K562 (cell line): ENCODE measurements around the gene VPS35.

Source experiments
- ATF6 ChIP-seq: sonication (generic); formaldehyde crosslinking; IDR thresholded peaks from 2 replicates; pipeline ENCODE4 v1.4.0; 2020; ENCODE audit warnings: mild to moderate bottlenecking, missing genetic modification reagents
- IRF2 ChIP-seq: sonication (generic); formaldehyde crosslinking; IDR thresholded peaks from 2 replicates; pipeline ENCODE4 v1.8.1; 2022; ENCODE audit warnings: mild to moderate bottlenecking, missing genetic modification reagents
- JUNB ChIP-seq: fragments of 450-650 bp; formaldehyde crosslinking; conservative IDR thresholded peaks from 2 replicates; pipeline ENCODE4 v1.4.0; 2020; ENCODE audit warnings: mild to moderate bottlenecking
- NELFE ChIP-seq: IDR thresholded peaks from 2 replicates; pipeline ENCODE4 v1.6.1; 2011; ENCODE audit warnings: mild to moderate bottlenecking; ENCODE audit not compliant: insufficient read depth, insufficient read length
- RCOR1 ChIP-seq, 2 experiments: IDR thresholded peaks; 2 replicates each; pipeline ENCODE4 v1.6.1; 2012; ENCODE audit warnings: low read depth in 2 of 2, low read length in 2 of 2, borderline replicate concordance in 1 of 2, improper control_type of control experiment in 1 of 2
- SMAD4 ChIP-seq: fragments of 250-450 bp; sonication (Bioruptor Pico); conservative IDR thresholded peaks from 2 replicates; pipeline ENCODE4 v1.8.0; 2021; ENCODE audit warnings: inconsistent platforms, mild to moderate bottlenecking, moderate library complexity
- TSC22D4 ChIP-seq: fragments of 450-650 bp; IDR thresholded peaks from 2 replicates; pipeline ENCODE4 v1.6.1; 2016; ENCODE audit warnings: missing genetic modification characterization, missing biosample characterization, control low read depth
- UBTF ChIP-seq, 2 experiments: IDR thresholded peaks; 2 replicates each; pipeline ENCODE4 v1.6.1; 2012; ENCODE audit warnings: improper control_type of control experiment in 2 of 2, low read depth in 2 of 2, low read length in 2 of 2, borderline replicate concordance in 1 of 2
- ZBTB49 ChIP-seq: sonication (generic); formaldehyde crosslinking; IDR thresholded peaks from 2 replicates; pipeline ENCODE4 v1.8.0; 2022; ENCODE audit warnings: missing genetic modification reagents, mild to moderate bottlenecking, borderline replicate concordance
- ZNF217 ChIP-seq: sonication (generic); formaldehyde crosslinking; IDR thresholded peaks from 2 replicates; pipeline ENCODE4 v1.8.0; 2022; ENCODE audit warnings: mild to moderate bottlenecking, missing genetic modification reagents
- ZNF398 ChIP-seq: fragments of 250-450 bp; sonication (Bioruptor Pico); IDR thresholded peaks from 2 replicates; pipeline ENCODE4 v1.8.0; 2021; ENCODE audit warnings: moderate library complexity, mild to moderate bottlenecking, inconsistent platforms
- TF ChIP-seq, protein P1 (sequence below), 3 experiments: IDR thresholded peaks in 2 of 3; conservative IDR thresholded peaks in 1 of 3; 2 replicates each; pipeline ENCODE4 v1.5.1; 2011 to 2012; ENCODE audit warnings: low read length in 3 of 3, mild to moderate bottlenecking in 3 of 3, control low read depth in 2 of 3, improper control_type of control experiment in 1 of 3, inconsistent platforms in 1 of 3, low read depth in 1 of 3, mixed read lengths in 1 of 3, moderate library complexity in 1 of 3; ENCODE audit not compliant: insufficient read depth in 2 of 3
- TF ChIP-seq, protein P2 (sequence below): sonication (generic); formaldehyde crosslinking; IDR thresholded peaks from 2 replicates; pipeline ENCODE4 v1.8.0; 2022; ENCODE audit warnings: missing genetic modification reagents, mild to moderate bottlenecking, moderate library complexity, borderline replicate concordance
- TF ChIP-seq, protein P3 (sequence below): fragments of 450-650 bp; formaldehyde crosslinking; IDR thresholded peaks from 2 replicates; pipeline ENCODE4 v1.4.0; 2020; ENCODE audit warnings: mild to moderate bottlenecking, moderate library complexity

DNA sequence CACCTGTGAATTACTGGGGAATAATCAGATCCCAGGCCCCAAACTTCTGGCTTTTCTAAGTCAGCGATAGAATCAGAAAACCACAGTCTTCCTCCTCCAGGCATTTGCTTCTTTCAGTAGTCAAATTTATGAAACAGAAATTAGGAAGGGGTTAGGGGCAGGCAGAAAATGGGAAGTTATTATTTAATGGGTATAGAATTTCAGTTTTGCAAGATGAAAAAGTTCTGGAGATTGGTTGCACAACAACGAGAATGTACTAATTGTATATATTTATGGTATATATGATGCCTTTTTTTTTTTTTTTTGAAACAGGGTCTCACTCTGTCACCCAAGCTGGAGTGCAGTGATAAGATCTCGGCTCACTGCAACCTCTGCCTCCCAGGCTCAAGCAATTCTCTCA lies 23.9 kb upstream of the VPS35 start:
- TF ChIP-seq, protein P1, sequence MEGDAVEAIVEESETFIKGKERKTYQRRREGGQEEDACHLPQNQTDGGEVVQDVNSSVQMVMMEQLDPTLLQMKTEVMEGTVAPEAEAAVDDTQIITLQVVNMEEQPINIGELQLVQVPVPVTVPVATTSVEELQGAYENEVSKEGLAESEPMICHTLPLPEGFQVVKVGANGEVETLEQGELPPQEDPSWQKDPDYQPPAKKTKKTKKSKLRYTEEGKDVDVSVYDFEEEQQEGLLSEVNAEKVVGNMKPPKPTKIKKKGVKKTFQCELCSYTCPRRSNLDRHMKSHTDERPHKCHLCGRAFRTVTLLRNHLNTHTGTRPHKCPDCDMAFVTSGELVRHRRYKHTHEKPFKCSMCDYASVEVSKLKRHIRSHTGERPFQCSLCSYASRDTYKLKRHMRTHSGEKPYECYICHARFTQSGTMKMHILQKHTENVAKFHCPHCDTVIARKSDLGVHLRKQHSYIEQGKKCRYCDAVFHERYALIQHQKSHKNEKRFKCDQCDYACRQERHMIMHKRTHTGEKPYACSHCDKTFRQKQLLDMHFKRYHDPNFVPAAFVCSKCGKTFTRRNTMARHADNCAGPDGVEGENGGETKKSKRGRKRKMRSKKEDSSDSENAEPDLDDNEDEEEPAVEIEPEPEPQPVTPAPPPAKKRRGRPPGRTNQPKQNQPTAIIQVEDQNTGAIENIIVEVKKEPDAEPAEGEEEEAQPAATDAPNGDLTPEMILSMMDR (IDR thresholded peaks at IDR 0.05 in 2 of 3, conservative IDR thresholded peaks at IDR 0.05 in 1 of 3; ENCODE audit: insufficient read depth in 2 of 3, low read depth in 1 of 3, low read length in 3 of 3) = no peak
- TF ChIP-seq IRF2 (no peak), ZBTB49 (CRISPR knock-in tag) (no peak), NELFE (no peak), JUNB (CRISPR knock-in tag) (no peak), UBTF (IDR thresholded peaks at IDR 0.05; ENCODE audit: borderline replicate concordance in 1 of 2, low read depth in 2 of 2, low read length in 2 of 2) (no peak), TSC22D4 (tag) (no peak), ATF6 (CRISPR knock-in tag) (no peak), SMAD4 (no peak), ZNF398 (CRISPR knock-in tag) (no peak), RCOR1 (IDR thresholded peaks at IDR 0.05; ENCODE audit: borderline replicate concordance in 1 of 2, low read depth in 2 of 2, low read length in 2 of 2) (no peak), ZNF217 (CRISPR knock-in tag) (no peak)
- TF ChIP-seq, protein P2, sequence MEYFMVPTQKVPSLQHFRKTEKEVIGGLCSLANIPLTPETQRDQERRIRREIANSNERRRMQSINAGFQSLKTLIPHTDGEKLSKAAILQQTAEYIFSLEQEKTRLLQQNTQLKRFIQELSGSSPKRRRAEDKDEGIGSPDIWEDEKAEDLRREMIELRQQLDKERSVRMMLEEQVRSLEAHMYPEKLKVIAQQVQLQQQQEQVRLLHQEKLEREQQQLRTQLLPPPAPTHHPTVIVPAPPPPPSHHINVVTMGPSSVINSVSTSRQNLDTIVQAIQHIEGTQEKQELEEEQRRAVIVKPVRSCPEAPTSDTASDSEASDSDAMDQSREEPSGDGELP (CRISPR knock-in tag) = no peak
- TF ChIP-seq, protein P3, sequence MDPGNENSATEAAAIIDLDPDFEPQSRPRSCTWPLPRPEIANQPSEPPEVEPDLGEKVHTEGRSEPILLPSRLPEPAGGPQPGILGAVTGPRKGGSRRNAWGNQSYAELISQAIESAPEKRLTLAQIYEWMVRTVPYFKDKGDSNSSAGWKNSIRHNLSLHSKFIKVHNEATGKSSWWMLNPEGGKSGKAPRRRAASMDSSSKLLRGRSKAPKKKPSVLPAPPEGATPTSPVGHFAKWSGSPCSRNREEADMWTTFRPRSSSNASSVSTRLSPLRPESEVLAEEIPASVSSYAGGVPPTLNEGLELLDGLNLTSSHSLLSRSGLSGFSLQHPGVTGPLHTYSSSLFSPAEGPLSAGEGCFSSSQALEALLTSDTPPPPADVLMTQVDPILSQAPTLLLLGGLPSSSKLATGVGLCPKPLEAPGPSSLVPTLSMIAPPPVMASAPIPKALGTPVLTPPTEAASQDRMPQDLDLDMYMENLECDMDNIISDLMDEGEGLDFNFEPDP (CRISPR knock-in tag) = no peak
